H1 (cell line): ENCODE data around the gene KRTAP4-9. TPM values are rescaled to one million over a fixed set of nuclear protein-coding genes. Genes with fewer than 3 reads are reported as not detected.

Experiments used
- CTCF ChIA-PET: fragments of 300-600 bp; sonication (Branson Sonifier 250); formaldehyde crosslinking; loops from one replicate; lab custom pipeline; 2021; ENCODE audit not compliant: partially characterized antibody; lab: Charles Lee
- POLR2A ChIA-PET: fragments of 300-600 bp; sonication (Branson Sonifier 250); formaldehyde crosslinking; loops from one replicate; lab custom pipeline; 2021; ENCODE audit warnings: inconsistent platforms; ENCODE audit not compliant: partially characterized antibody; lab: Charles Lee
- DNase-seq, 2 experiments: peaks; one replicate each; pipeline versions ENCODE4 v3.0.0 to v3.0.0-alpha.2; 2010 to 2022; ENCODE audit warnings: low spot score in 2 of 2, low read depth in 1 of 2, mixed read lengths in 1 of 2
- FAIRE-seq: peaks from 2 replicates; lab custom pipeline; 2011; peaks lifted over from hg19 to GRCh38; lab: Jason Lieb, UNC
- H2AFZ ChIP-seq: 2 replicates; pipeline ENCODE4 v1.8.1; 2012; ENCODE audit warnings: low read length, inconsistent platforms
- H2AK5ac ChIP-seq: 2 replicates; pipeline ENCODE4 v1.6.1; 2013; ENCODE audit warnings: low read depth, low read length
- H2BK120ac ChIP-seq: replicated peaks from 2 replicates; pipeline ENCODE3; 2013; ENCODE audit warnings: low read depth, low read length, inconsistent platforms
- H2BK12ac ChIP-seq: 2 replicates; pipeline ENCODE4 v1.6.1; 2013; ENCODE audit warnings: low read depth, low read length
- H2BK15ac ChIP-seq: 2 replicates; pipeline ENCODE4 v1.6.1; 2013; ENCODE audit warnings: low read length
- H2BK20ac ChIP-seq: 2 replicates; pipeline ENCODE4 v1.6.1; 2013; ENCODE audit warnings: low read length
- H2BK5ac ChIP-seq: 2 replicates; pipeline ENCODE4 v1.6.1; 2013; ENCODE audit warnings: low read depth, low read length
- H3K14ac ChIP-seq: 2 replicates; pipeline ENCODE4 v1.6.1; 2013; ENCODE audit warnings: inconsistent platforms; ENCODE audit not compliant: insufficient read length
- H3K18ac ChIP-seq: 2 replicates; pipeline ENCODE4 v1.6.1; 2013; ENCODE audit warnings: low read length; ENCODE audit errors: extremely low read depth
- H3K23ac ChIP-seq: 2 replicates; pipeline ENCODE4 v1.6.1; 2013; ENCODE audit warnings: inconsistent platforms; ENCODE audit not compliant: insufficient read length
- H3K23me2 ChIP-seq: 2 replicates; pipeline ENCODE4 v1.6.1; 2013; ENCODE audit warnings: low read depth, low read length
- H3K27ac ChIP-seq: 2 replicates; pipeline ENCODE4 v1.6.1; 2011; ENCODE audit warnings: low read depth, low read length, inconsistent platforms
- H3K27me3 ChIP-seq, 4 experiments: replicated peaks in 1 of 4; 1 replicate in 1 of 4; 2 replicates in 3 of 4; pipeline versions ENCODE4 v1.6.1 to v1.8.1; 2011 to 2013; ENCODE audit warnings: low read length in 3 of 4, mild to moderate bottlenecking in 3 of 4, inconsistent platforms in 2 of 4, mixed read lengths in 2 of 4, moderate library complexity in 1 of 4; ENCODE audit not compliant: control insufficient read depth in 3 of 4, insufficient read depth in 3 of 4; ENCODE audit errors: extremely low read depth in 1 of 4
- H3K36me3 ChIP-seq, 4 experiments: 2 replicates each; pipeline versions ENCODE4 v1.6.1 to v1.8.1; 2011 to 2013; ENCODE audit warnings: mild to moderate bottlenecking in 4 of 4, low read length in 3 of 4, moderate library complexity in 2 of 4, control low read depth in 1 of 4, inconsistent platforms in 1 of 4; ENCODE audit not compliant: insufficient read depth in 4 of 4, control insufficient read depth in 2 of 4
- H3K4ac ChIP-seq: replicated peaks from 2 replicates; pipeline ENCODE3; 2013; ENCODE audit warnings: low read length, low read depth, mixed read lengths, inconsistent platforms; ENCODE audit not compliant: insufficient read length
- H3K4me1 ChIP-seq, 4 experiments: replicated peaks in 1 of 4; 1 replicate in 1 of 4; 2 replicates in 3 of 4; pipeline versions ENCODE4 v1.6.1 to v1.8.1; 2011 to 2013; ENCODE audit warnings: low read length in 3 of 4, inconsistent platforms in 2 of 4, mixed read lengths in 1 of 4; ENCODE audit not compliant: insufficient read depth in 4 of 4, control insufficient read depth in 3 of 4
- H3K4me2 ChIP-seq, 2 experiments: 2 replicates each; pipeline versions ENCODE4 v1.6.1 to v1.8.1; 2011 to 2013; ENCODE audit warnings: low read depth in 2 of 2, low read length in 2 of 2, control low read depth in 1 of 2, inconsistent platforms in 1 of 2, mild to moderate bottlenecking in 1 of 2; ENCODE audit not compliant: insufficient read depth in 1 of 2
- H3K4me3 ChIP-seq, 4 experiments: fragments of 200-600, 300-600 bp in 1 of 4; sonication (generic), shearing (Covaris generic), sonication (Bioruptor Twin) in 1 of 4; 2 replicates each; pipeline versions ENCODE4 v1.5.1 to v1.8.1; 2011 to 2016; ENCODE audit warnings: low read length in 4 of 4, low read depth in 3 of 4, control low read depth in 2 of 4, inconsistent platforms in 2 of 4, mild to moderate bottlenecking in 2 of 4, mixed read lengths in 1 of 4, moderate library complexity in 1 of 4; ENCODE audit not compliant: insufficient read depth in 2 of 4; ENCODE audit errors: extremely low read depth in 1 of 4
- H3K56ac ChIP-seq: replicated peaks from 2 replicates; pipeline ENCODE3; 2013; ENCODE audit warnings: low read depth, mild to moderate bottlenecking, mixed read lengths, low read length, inconsistent platforms; ENCODE audit not compliant: insufficient read length
- H3K79me1 ChIP-seq: 2 replicates; pipeline ENCODE4 v1.6.1; 2013; ENCODE audit warnings: low read depth, low read length, control low read depth
- H3K79me2 ChIP-seq, 2 experiments: 2 replicates each; pipeline versions ENCODE4 v1.6.1 to v1.8.1; 2012 to 2013; ENCODE audit warnings: low read length in 2 of 2, mild to moderate bottlenecking in 2 of 2, inconsistent platforms in 1 of 2; ENCODE audit not compliant: insufficient read depth in 2 of 2, control insufficient read depth in 1 of 2
- H3K9ac ChIP-seq, 4 experiments: replicated peaks in 1 of 4; 1 replicate in 1 of 4; 2 replicates in 3 of 4; pipeline versions ENCODE4 v1.6.1 to v1.8.1; 2011 to 2013; ENCODE audit warnings: low read depth in 3 of 4, low read length in 3 of 4, control low read depth in 2 of 4, mild to moderate bottlenecking in 2 of 4, moderate library complexity in 2 of 4, inconsistent platforms in 1 of 4; ENCODE audit errors: extremely low read depth in 1 of 4
- H3K9me3 ChIP-seq, 2 experiments: 2 replicates each; pipeline versions ENCODE4 v1.6.1 to v1.8.1; 2012 to 2013; ENCODE audit warnings: mild to moderate bottlenecking in 2 of 2, moderate library complexity in 2 of 2, control low read depth in 1 of 2, inconsistent platforms in 1 of 2, low read depth in 1 of 2, low read length in 1 of 2, mixed read lengths in 1 of 2; ENCODE audit not compliant: insufficient read depth in 2 of 2
- H4K20me1 ChIP-seq, 2 experiments: replicated peaks in 1 of 2; 2 replicates each; pipeline versions ENCODE3 to v1.8.1; 2011 to 2013; ENCODE audit warnings: inconsistent platforms in 2 of 2, low read length in 2 of 2, mild to moderate bottlenecking in 1 of 2; ENCODE audit not compliant: insufficient read depth in 2 of 2, control insufficient read depth in 1 of 2
- H4K5ac ChIP-seq: 2 replicates; pipeline ENCODE4 v1.6.1; 2013; ENCODE audit warnings: low read length, low read depth, mixed read lengths, inconsistent platforms; ENCODE audit not compliant: insufficient read length
- H4K8ac ChIP-seq: 2 replicates; pipeline ENCODE4 v1.8.0; 2013; ENCODE audit warnings: mild to moderate bottlenecking, moderate library complexity, low read length, inconsistent platforms; ENCODE audit not compliant: insufficient read depth; ENCODE audit errors: extremely low read depth
- H4K91ac ChIP-seq: replicated peaks from 2 replicates; pipeline ENCODE3; 2013; ENCODE audit warnings: low read length, mixed read lengths, inconsistent platforms; ENCODE audit not compliant: insufficient read length
- BACH1 ChIP-seq: IDR thresholded peaks from 2 replicates; pipeline ENCODE4 v1.6.1; 2012; ENCODE audit warnings: low read length, improper control_type of control experiment
- CHD1 ChIP-seq: IDR thresholded peaks from 2 replicates; pipeline ENCODE4 v1.6.1; 2012; ENCODE audit warnings: low read depth, low read length, improper control_type of control experiment
- CREB1 ChIP-seq: IDR thresholded peaks from 2 replicates; pipeline ENCODE4 v1.6.1; 2012; ENCODE audit warnings: inconsistent platforms
- E2F6 ChIP-seq: IDR thresholded peaks from 2 replicates; pipeline ENCODE4 v1.6.1; 2012; ENCODE audit warnings: inconsistent platforms
- EZH2 ChIP-seq: fragments of 200-600 bp; sonication (generic); IDR thresholded peaks from 2 replicates; pipeline ENCODE4 v1.7.1; 2012; ENCODE audit warnings: low read depth, mild to moderate bottlenecking, moderate library complexity, low read length, inconsistent platforms; ENCODE audit not compliant: severe bottlenecking
- GABPA ChIP-seq: IDR thresholded peaks from 2 replicates; pipeline ENCODE4 v1.6.1; 2011; ENCODE audit warnings: mild to moderate bottlenecking, low read length, moderate library complexity, borderline replicate concordance; ENCODE audit not compliant: insufficient read depth
- NRF1 ChIP-seq: IDR thresholded peaks from 2 replicates; pipeline ENCODE4 v1.6.1; 2011; ENCODE audit warnings: mild to moderate bottlenecking, low read depth, low read length, improper control_type of control experiment
- POLR2A ChIP-seq, 2 experiments: IDR thresholded peaks; 1 replicate in 1 of 2; 2 replicates in 1 of 2; pipeline ENCODE4 v1.6.1; 2011; ENCODE audit warnings: low read depth in 2 of 2, low read length in 2 of 2, mild to moderate bottlenecking in 2 of 2; ENCODE audit errors: control extremely low read depth in 1 of 2
- TAF1 ChIP-seq: IDR thresholded peaks from 2 replicates; pipeline ENCODE4 v1.6.1; 2011; ENCODE audit warnings: mild to moderate bottlenecking, low read depth, low read length
- TAF7 ChIP-seq: optimal IDR thresholded peaks from 2 replicates; pipeline ENCODE3; 2011; ENCODE audit warnings: low read depth, mild to moderate bottlenecking, inconsistent platforms, low read length, moderate library complexity, borderline replicate concordance
- polyA plus RNA-seq, 7 experiments: library from polyadenylated mRNA; depleted of rRNA in 3 of 7; stranded (reverse) in 5 of 7; unstranded in 2 of 7; fragments of >200 nt in 5 of 7; fragments of 200-250 nt in 2 of 7; gene quantifications; 1 replicate in 5 of 7; 2 replicates in 1 of 7; 4 replicates in 1 of 7; pipeline versions ENCODE4 v1.2.1 to v1.2.3, GENCODE V29; 2011 to 2013; ENCODE audit warnings: missing spikeins in 2 of 7, mixed read lengths in 2 of 7
- total RNA-seq: library from RNA; stranded (reverse); fragmentation: NEBNext Ultra II Directional; extraction: Animal tissue kit (Norgen Biotek cat#: 25700); gene quantifications from 2 replicates; pipeline ENCODE4 v1.2.1, GENCODE V29; 2021

KRTAP4-9 gene
- total and polyA plus RNA-seq, 2 of the 8 experiments (the other 6 are each of a cell fraction or from before 2014, with no cell fraction given) = not detected

- no peaks in the 10 kb centered on the region for H3K23me2 ChIP-seq
- no peak overlapping the region for H2BK15ac ChIP-seq
- no peak overlapping the region for H2AK5ac ChIP-seq
- no peak overlapping the region for H4K5ac ChIP-seq
- DNase-seq (no peak), FAIRE-seq (no peak)
- H2BK12ac ChIP-seq = no peak overlapping the region
- no peak overlapping the region for H3K4me3 ChIP-seq
- H3K27ac ChIP-seq = no peak overlapping the region
- H2AFZ ChIP-seq = no peak overlapping the region
- no peak overlapping the region for H3K18ac ChIP-seq
- no peaks in the 10 kb centered on the region for H3K79me1 ChIP-seq
- no peak overlapping the region for H3K23ac ChIP-seq
- H2BK20ac ChIP-seq = no peak overlapping the region
- no peak overlapping the region for H3K4ac ChIP-seq
- H4K8ac ChIP-seq = no peak overlapping the region
- H3K9ac ChIP-seq = no peak overlapping the region
- H3K36me3 ChIP-seq = no peaks in the 10 kb centered on the region
- ChIA-PET CTCF (no interaction called here), POLR2A (no interaction called here)
- no peaks in the 10 kb centered on the region for H4K20me1 ChIP-seq
- no peak overlapping the region for H3K4me2 ChIP-seq
- H3K79me2 ChIP-seq = no peaks in the 10 kb centered on the region
- H3K4me1 ChIP-seq = no peaks in the 10 kb centered on the region
- no peaks in the 10 kb centered on the region for H3K9me3 ChIP-seq
- H3K27me3 ChIP-seq = no peaks in the 10 kb centered on the region
- no peak overlapping the region for H2BK120ac ChIP-seq
- H2BK5ac ChIP-seq = no peak overlapping the region
- H3K14ac ChIP-seq = no peak overlapping the region
- no peak overlapping the region for H3K56ac ChIP-seq
- no peak overlapping the region for H4K91ac ChIP-seq
- TF ChIP-seq NRF1 (no peak), GABPA (no peak), E2F6 (no peak), EZH2 (no peak), TAF7 (no peak), BACH1 (no peak), TAF1 (no peak), CREB1 (no peak), CHD1 (no peak), POLR2A (IDR thresholded peaks at IDR 0.05; ENCODE audit: control extremely low read depth in 1 of 2, low read depth in 2 of 2, low read length in 2 of 2) (no peak)
Observed at GRCh38 chr17:41067281-41067680, 37.9 kb upstream of the KRTAP4-9 start.
